ENCODE measurements around the gene ZFAND3.
A peak's percentile ranks its signal among the peaks of the same experiment; 100 is the strongest.

GRCh38 chr6:38057994-38058393 lies 238.5 kb downstream of the ZFAND3 start:
- TF ChIP-seq CEBPB (IDR thresholded peaks at IDR 0.05; ENCODE audit: low read depth) (no peak), MAX (IDR thresholded peaks at IDR 0.05) (no peak; the same call in 1 of the 2 replicates), POLR2A (IDR thresholded peaks at IDR 0.05; ENCODE audit: borderline replicate concordance, extremely low read depth, insufficient read depth, insufficient read length) (no peak), POLR2AphosphoS5 (IDR thresholded peaks at IDR 0.05; ENCODE audit: low read depth, low read length) (no peak), EGR1 (IDR thresholded peaks at IDR 0.05; ENCODE audit: low read depth) (peak; percentile 81), RAD21 (IDR thresholded peaks at IDR 0.05; ENCODE audit: low read depth) (no peak), YY1 (IDR thresholded peaks at IDR 0.05; ENCODE audit: extremely low read depth, insufficient replicate concordance, low read depth, low read length) (no peak), EZH2phosphoT487 (IDR thresholded peaks at IDR 0.05; ENCODE audit: borderline replicate concordance) (no peak), EZH2 (IDR thresholded peaks at IDR 0.05) (no peak)
- TF ChIP-seq, protein P1, sequence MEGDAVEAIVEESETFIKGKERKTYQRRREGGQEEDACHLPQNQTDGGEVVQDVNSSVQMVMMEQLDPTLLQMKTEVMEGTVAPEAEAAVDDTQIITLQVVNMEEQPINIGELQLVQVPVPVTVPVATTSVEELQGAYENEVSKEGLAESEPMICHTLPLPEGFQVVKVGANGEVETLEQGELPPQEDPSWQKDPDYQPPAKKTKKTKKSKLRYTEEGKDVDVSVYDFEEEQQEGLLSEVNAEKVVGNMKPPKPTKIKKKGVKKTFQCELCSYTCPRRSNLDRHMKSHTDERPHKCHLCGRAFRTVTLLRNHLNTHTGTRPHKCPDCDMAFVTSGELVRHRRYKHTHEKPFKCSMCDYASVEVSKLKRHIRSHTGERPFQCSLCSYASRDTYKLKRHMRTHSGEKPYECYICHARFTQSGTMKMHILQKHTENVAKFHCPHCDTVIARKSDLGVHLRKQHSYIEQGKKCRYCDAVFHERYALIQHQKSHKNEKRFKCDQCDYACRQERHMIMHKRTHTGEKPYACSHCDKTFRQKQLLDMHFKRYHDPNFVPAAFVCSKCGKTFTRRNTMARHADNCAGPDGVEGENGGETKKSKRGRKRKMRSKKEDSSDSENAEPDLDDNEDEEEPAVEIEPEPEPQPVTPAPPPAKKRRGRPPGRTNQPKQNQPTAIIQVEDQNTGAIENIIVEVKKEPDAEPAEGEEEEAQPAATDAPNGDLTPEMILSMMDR (IDR thresholded peaks at IDR 0.05 in 2 of 3, conservative IDR thresholded peaks at IDR 0.05 in 1 of 3; ENCODE audit: borderline replicate concordance in 1 of 3, insufficient read depth in 1 of 3, low read depth in 2 of 3, low read length in 2 of 3), result no peak
